Activated naive CD8-positive, alpha-beta T cell treated with anti-CD3 and anti-CD28 coated beads, Interleukin-2, amount 50 U/mL, for 16 hours (primary cell): ENCODE data around the gene SYT15B.
"Not testable (repeated sequence)": the region's sequence is repeated elsewhere in the genome, so short reads cannot be mapped to it uniquely, and the experiment has no call there.

Source experiments
- DNase-seq: peaks from one replicate; pipeline ENCODE4 v3.0.0-alpha.2; 2020; ENCODE audit warnings: low read depth, low spot score

The SYT15B gene

DNA sequence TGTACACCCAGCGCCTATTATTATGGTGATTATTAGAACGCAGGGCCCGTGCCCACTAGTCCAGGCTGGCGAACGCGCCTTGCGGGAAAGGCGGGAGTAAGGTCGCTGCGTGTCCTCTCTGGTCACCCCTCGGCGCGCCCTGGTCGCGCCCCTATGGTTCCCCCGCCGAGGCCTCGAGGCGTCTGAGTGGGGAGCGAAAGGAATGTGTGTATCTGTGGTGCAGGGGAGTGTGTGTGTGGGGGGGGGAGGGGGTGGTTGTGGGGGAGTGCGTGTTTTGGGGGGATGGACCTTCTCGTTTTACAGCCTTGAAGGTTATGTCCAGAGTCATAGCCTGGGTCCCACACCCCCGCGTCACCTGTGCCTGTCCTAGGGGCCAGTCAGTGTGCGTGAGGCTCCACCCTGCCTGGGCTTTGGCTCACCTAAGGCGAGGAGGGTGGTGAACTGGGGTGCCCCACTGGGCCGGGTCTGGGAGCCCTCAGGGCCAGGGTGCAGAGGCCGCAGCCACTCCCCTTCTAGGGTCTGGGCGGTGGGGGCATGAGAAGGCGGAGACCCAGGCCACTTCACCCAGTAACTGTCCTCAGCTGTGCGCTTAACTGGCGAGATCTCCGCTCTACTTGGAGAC lies at the start of gene SYT15B:
Gene SYT15B (minus strand): TSS at position 39 of the 622 bp plus-strand sequence. CDS start 952 bp downstream, outside the sequence.
- DNase-seq, result not testable (repeated sequence)

DNA sequence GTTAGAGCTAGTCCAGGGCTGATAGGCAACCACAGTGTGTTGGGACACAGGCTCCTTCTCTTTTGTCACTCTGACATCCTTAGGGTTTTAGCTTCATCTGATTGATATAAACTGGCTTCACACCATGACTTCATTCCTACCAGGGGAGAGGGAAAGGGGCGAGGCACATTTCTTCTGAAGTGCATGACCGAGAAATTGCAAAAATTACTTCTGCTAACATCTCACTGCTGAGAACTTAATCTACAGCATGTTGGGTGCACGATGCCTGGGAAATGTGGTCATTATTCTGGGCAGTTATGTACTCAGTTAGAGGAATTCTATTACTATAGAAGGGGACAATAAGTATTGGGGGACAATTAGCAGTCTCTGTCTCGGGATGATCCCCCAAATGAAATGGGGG lies 16.2 kb upstream of the SYT15B start:
- not testable (repeated sequence) for DNase-seq

GRCh38 chr10:47775361-47776231 lies 12.2 kb upstream of the SYT15B start:
- not testable (repeated sequence) for DNase-seq

DNA sequence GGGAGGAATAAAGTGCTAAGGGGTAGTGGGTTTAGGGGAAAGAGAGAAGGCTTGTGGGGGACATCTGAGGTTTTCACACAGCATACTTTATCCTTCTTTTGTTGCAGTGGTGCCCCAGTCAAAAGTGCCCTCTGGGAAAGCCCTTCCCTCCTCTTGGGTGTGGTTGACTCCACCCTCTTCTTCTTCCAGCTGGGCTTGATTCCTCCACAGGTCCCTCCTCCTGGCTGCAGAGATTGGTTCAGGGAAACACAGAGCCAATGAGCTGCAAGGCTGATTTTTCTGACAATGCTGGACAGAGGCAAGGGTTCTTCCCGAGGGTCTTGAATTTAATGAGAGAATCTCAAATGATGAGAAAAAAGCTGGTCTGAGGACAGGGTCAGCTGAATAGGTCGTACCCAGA lies 7.4 kb upstream of the SYT15B start:
- DNase-seq, result not testable (repeated sequence)

DNA sequence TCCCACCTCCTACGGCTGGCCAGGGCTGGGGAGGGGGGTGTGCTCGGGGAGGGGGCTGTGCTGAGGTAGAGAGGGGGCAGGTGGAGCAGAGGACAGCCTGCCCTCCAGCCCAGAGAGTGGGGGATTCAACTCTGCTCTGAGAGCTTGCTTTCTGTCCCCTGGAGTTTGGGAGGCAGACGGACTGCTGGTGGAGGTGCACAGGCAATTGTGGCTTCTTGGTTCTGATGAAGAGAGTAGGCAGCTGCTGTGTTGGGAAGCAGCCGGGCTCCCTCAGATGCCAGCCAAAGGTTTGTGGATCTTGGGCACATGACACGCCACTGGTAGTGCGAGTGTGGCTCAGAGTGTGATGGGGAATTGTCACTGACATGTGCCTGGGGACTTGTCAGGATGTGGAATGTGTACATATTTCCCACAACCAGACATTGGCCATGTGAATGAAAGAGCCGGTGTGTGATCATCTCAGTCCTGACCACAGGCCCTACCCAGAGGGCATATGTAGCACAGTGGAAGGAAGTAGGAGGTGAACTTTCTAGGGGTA lies 5.3 kb upstream of the SYT15B start:
- DNase-seq, result not testable (repeated sequence)

DNA sequence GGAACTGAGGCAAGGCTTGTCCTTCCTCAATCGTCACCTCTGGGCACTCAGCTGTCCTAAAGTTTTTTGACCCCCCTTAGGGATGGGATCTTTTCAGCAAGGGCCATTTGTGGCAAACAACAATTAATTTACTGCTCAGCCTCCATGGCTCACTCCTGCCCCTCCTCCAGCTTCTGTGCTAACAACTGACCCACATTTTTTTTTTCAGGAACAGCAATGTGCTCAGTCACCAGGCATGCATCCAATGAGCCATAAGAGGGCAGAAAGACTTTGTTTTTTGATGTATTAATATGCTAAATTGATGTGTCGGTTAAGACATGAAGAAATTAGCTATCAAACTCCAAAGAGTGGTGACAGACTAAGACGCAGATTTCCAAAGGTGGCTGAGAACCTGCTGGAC lies 4.7 kb upstream of the SYT15B start:
- not testable (repeated sequence) for DNase-seq

GRCh38 chr10:47767236-47767635 lies 3.8 kb upstream of the SYT15B start:
- not testable (repeated sequence) for DNase-seq

GRCh38 chr10:47765232-47765631 lies 1.8 kb upstream of the SYT15B start:
- DNase-seq, result not testable (repeated sequence)

DNA sequence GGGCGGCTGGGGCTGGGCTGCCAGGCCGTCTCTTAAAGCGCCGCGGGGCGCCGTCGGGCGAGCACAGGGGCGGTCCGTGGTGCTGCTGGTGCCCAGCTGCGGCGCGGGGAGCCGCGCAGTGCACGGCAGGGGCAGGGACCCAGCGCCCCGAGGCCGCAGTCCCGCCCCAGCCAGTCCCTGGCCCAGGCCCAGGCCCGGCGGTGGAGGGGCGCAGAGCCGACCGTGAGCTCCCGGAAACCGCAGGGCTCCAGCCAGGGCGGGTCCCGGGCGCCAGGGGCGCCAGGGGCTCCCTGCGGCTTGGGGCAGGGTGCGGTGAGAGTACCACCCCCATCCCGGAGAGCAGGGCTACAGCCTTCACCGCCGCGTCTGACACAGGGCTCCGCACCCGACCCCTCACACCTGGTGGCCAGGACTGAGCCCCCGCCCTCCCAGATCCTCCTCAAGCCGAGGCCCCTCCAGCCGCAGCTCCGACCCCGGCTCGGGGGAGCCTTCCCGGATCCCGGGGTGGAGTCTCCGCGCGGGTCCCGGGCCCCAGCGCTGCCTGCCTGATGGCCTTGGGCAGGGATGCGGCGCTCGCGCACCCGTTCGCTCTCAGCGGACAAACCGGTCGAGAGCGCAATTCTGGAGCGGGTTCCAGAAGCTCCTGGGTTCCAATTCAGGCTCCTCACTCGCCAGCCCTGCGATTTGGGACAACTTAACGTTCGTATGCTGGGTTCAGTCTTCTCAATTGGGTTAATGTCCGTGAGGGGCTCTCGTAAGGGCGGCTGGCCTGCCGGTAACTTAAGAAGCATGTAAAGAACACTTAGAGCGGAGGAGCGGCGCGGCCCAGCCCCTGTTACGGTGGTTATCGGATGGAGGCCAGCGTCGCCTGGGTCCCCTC lies 478 bp downstream of the SYT15B start:
- not testable (repeated sequence) for DNase-seq

- not testable (repeated sequence) for DNase-seq
Measured at GRCh38 chr10:47758855-47759254, 4.5 kb downstream of the SYT15B start.

DNA sequence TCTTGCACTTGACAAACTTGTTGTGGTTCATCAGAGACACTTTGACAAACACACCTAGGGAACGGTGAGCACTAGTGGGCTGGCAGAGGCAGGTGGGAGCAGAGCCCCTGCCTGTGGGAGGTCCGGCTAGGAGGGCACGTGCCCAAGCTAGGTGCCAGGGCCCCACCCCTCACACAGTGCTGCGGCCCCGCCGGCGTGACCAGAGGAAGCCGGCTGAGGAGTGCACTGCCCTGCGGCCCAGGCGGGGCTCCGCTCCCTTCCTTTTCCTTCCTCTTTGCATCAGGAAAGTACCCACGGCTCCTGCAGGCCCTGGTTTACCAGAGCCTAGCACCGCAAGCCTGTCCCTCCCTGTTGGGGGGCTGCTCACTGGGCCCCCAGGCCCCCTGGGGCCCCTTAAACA lies 7.2 kb downstream of the SYT15B start:
- DNase-seq, result not testable (repeated sequence)

DNA sequence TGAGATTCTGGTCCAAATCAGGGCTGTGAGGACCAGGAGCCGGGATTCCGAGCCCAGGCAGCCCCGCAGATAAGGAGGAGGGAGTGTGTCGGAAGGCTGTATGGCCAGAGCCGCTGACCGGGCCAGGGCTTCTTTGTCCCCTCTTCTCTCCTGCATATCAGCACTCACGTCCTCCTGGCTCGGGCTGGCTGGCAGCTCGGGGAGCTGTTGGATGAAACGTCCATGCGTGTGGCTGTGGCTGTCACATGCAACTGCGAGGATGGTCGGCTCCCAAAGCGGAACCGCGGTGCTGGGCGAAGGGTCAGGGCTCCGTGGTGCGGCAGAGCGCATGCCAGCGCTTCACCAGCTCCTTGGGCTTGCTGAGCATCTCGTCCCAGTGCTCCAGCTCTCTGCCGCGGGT lies 9.5 kb downstream of the SYT15B start:
- not testable (repeated sequence) for DNase-seq

GRCh38 chr10:47753176-47753575 lies 10.2 kb downstream of the SYT15B start:
- not testable (repeated sequence) for DNase-seq

DNA sequence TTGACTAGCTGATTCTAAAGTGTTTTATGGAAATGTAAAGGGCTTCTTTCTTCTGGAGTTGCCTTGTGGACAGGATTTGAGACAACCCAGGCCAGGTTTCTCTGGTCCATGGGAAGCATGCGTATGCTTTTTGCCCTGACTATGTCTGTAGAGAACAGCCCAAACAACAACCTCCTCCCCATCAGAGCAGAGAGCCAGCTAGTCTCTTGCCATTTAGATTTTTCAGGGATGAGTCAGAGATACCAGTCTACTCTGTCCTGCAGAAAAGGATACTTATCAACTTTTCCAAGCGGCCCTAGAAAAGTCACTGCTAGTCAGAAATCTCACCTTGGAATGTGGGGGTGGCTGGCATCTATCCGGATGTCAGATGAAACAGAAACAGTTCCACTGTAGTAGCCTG lies 11.6 kb downstream of the SYT15B start:
- not testable (repeated sequence) for DNase-seq

DNA sequence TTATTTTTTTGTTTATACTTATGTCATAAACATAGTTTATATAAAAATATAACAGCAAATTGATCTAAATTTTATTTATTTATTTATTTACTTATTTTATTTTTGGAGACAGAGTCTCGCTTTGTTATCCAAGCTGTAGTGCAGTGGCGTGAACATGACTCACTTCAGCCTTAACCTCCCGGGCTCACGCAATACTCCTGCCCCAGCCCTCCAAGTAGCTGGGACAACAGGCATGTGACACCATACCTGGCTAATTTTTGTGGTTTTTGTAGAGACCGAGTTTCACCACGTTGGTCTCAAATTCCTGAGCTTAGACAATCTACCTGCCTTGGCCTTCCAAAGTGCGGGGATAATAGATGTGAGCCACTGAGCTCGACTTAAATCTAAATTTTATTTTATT lies 13.0 kb downstream of the SYT15B start:
- not testable (repeated sequence) for DNase-seq

DNA sequence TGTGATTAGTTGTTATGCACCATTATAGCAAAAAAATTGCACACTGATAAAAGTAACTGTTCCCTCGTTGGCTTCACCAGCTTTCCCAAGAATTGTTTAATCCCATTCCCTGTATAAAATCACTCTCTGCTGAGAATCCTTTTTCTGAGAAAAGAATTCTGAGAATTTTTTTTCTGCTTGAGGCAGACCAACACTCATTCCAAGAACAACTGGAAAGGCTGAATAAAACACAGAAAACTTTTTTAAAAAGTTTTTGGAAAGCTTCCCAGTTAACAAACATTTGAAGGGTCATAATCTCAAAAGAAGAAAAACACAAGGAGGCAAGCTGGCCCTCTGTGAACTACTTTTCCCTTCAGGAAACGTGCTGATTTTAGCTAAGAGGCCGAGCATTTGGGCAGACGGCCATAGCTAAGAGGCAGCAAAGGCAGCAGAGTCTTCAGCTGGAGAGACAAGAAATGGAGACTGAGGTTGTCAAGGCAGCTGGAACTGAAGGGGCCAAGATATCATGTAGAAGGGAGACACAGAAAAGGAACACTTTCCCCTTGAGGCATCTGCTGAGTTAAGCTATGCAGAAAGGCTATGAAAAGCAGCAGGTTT lies 16.5 kb downstream of the SYT15B start:
- DNase-seq, result not testable (repeated sequence)

- not testable (repeated sequence) for DNase-seq
Measured at GRCh38 chr10:47744881-47745280, 18.5 kb downstream of the SYT15B start.

- DNase-seq, result not testable (repeated sequence)
Measured at GRCh38 chr10:47743611-47744550, 19.5 kb downstream of the SYT15B start.

- DNase-seq, result not testable (repeated sequence)
Measured at GRCh38 chr10:47740868-47741267, 22.5 kb downstream of the SYT15B start.

GRCh38 chr10:47730911-47731310 lies 32.5 kb downstream of the SYT15B start:
- DNase-seq, result not testable (repeated sequence)
